ENCODE results near the gene EVX1. TPM values are rescaled to one million over a fixed set of nuclear protein-coding genes. Genes with fewer than 3 reads are reported as not detected.
A peak's percentile ranks its signal among the peaks of the same experiment; 100 is the strongest.

EVX1 gene
- total and polyA plus RNA-seq, 2 of the 13 experiments (the other 11 are each of a cell fraction or from before 2014, with no cell fraction given) = not detected

DNA sequence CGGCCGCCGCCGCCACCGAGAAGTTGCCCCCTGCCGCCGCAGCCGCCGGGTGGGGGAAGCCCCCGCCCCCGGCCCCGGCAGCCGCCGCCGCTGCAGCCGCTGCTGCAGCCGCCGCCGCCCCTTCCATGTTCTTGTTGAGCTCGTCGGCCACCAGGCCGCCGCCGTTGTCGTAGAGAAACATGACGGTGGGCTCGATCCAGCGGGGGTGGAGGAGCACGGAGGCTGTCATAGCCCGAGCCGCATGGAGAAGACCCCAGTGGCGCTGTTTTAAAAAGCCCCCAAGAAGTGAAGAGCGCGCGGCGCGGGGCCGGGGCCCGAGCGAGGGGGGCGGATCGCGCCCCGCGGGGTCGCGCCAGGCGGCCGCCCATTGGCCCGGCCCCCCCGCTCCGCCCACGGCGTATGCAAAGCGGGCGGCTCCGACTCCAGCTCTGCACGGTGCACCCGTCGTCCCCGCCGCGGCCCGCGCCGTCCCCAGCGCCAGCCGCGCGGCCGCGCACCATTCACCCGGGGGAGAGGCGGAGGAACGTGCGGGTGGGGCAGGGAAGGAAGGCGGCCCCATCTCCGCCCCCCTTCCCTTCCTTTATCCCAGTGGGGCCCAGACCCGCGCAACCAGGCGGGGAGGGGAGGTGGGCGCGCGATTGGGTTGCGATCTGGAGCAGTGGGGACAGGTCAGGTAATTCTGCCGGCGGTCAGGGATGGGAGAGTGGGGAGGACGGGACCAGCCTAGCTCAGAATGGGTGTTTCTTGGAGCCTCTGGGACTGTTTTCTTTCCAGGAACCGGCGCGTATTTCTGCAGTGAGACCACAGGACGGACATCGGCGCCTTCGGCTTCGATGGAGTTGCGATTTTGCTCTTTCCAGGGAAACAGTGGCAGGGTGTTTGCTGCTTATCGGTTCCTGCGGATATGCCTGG, 42.5 kb upstream of the EVX1 start, which contains the start of gene HOXA13:
Gene HOXA13 (minus strand): TSS at position 243 of the 912 bp plus-strand sequence. CDS start 14 bp downstream, at position 229.
- DNase-seq (ENCODE audit: low spot score) (no peak), FAIRE-seq (no peak), ATAC-seq (peak; percentile 81)
- Histone ChIP-seq H3K4me3 (replicated peaks in 1 of 3; ENCODE audit: insufficient read depth in 1 of 3, low read depth in 2 of 3, low read length in 3 of 3) (peak within 1 kb of the TSS; percentile 46 to 69 (median 56)), H3K4me1 (ENCODE audit: insufficient read depth, low read length) (peaks cover 35% of the 10 kb centered on the region), H3K27ac (ENCODE audit: extremely low read length, insufficient read depth, low read length) (no peak within 1 kb of the TSS), H3K79me2 (ENCODE audit: insufficient read depth, low read length) (no peaks in the 10 kb centered on the region), H3K36me3 (replicated peaks in 1 of 2; ENCODE audit: control insufficient read depth in 1 of 2, insufficient read depth in 2 of 2, low read length in 2 of 2) (no peaks in the 10 kb centered on the region), H2AFZ (ENCODE audit: low read length) (no peak within 1 kb of the TSS), H4K20me1 (ENCODE audit: insufficient read depth, low read length) (peaks cover 3% of the 10 kb centered on the region; the same call in 1 of the 2 replicates), H3K9ac (ENCODE audit: insufficient read depth, low read depth, low read length) (no peak within 1 kb of the TSS), H3K27me3 (ENCODE audit: control insufficient read depth in 1 of 2, insufficient read depth in 2 of 2, low read length in 2 of 2) (peaks cover 17 to 72% of the 10 kb centered on the region in 2 experiments), H3K9me3 (ENCODE audit: low read length) (no peaks in the 10 kb centered on the region), H3K4me2 (ENCODE audit: low read depth, low read length) (peak within 1 kb of the TSS; percentile 80)
- in situ Hi-C loops (cut with HindIII; ENCODE audit: extremely low pct_ligation_motif_present, low pct_unique_long_range_greater_than_20kb) (loop anchor here (5.0 to 10.0 kb wide), 3 partner anchors 375 to 822 kb away; no protein-coding TSS in a partner anchor), intact Hi-C loops (cut with micrococcal nuclease; ENCODE audit: unreplicated experiment) (loop anchor here (5.0 to 10.0 kb wide), 2 partner anchors 405 to 572 kb away; no protein-coding TSS in a partner anchor)
- 9% methylated on average over 25 of the region's 99 CpGs for WGBS (ENCODE audit: low lambda C conversion rate)
- ChIA-PET CTCF (ENCODE audit: low intra/inter-chr PET ratio, low total read pairs) (no interaction called here), POLR2A (no interaction called here)
- BruUV-seq (replicated peaks) = no TSS peak
- TF ChIP-seq, protein P1, sequence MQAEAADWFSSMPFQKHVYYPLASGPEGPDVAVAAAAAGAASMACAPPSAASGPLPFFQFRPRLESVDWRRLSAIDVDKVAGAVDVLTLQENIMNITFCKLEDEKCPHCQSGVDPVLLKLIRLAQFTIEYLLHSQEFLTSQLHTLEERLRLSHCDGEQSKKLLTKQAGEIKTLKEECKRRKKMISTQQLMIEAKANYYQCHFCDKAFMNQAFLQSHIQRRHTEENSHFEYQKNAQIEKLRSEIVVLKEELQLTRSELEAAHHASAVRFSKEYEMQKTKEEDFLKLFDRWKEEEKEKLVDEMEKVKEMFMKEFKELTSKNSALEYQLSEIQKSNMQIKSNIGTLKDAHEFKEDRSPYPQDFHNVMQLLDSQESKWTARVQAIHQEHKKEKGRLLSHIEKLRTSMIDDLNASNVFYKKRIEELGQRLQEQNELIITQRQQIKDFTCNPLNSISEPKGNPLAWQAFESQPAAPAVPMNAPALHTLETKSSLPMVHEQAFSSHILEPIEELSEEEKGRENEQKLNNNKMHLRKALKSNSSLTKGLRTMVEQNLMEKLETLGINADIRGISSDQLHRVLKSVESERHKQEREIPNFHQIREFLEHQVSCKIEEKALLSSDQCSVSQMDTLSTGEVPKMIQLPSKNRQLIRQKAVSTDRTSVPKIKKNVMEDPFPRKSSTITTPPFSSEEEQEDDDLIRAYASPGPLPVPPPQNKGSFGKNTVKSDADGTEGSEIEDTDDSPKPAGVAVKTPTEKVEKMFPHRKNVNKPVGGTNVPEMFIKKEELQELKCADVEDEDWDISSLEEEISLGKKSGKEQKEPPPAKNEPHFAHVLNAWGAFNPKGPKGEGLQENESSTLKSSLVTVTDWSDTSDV (CRISPR knock-in tag; IDR thresholded peaks at IDR 0.05) = no peak
- TF ChIP-seq, protein P2, sequence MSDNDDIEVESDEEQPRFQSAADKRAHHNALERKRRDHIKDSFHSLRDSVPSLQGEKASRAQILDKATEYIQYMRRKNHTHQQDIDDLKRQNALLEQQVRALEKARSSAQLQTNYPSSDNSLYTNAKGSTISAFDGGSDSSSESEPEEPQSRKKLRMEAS (IDR thresholded peaks at IDR 0.05) = peak; percentile 45; the same call in 1 of the 2 replicates
- TF ChIP-seq EZH2 (conservative IDR thresholded peaks at IDR 0.05; ENCODE audit: low read depth, low read length) = peak; percentile 87; the same call in 1 of the 2 replicates
- TF ChIP-seq, protein P3, sequence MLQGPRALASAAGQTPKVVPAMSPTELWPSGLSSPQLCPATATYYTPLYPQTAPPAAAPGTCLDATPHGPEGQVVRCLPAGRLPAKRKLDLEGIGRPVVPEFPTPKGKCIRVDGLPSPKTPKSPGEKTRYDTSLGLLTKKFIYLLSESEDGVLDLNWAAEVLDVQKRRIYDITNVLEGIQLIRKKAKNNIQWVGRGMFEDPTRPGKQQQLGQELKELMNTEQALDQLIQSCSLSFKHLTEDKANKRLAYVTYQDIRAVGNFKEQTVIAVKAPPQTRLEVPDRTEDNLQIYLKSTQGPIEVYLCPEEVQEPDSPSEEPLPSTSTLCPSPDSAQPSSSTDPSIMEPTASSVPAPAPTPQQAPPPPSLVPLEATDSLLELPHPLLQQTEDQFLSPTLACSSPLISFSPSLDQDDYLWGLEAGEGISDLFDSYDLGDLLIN (CRISPR knock-in tag; IDR thresholded peaks at IDR 0.05; ENCODE audit: borderline replicate concordance) = no peak
- no peak for TF ChIP-seq FOXO1 (CRISPR knock-in tag; IDR thresholded peaks at IDR 0.05)
- no peak for TF ChIP-seq ATF2 (CRISPR knock-in tag; IDR thresholded peaks at IDR 0.05)
- TF ChIP-seq NRL (CRISPR knock-in tag; IDR thresholded peaks at IDR 0.05; ENCODE audit: borderline replicate concordance) = peak; percentile 19; the same call in 1 of the 2 replicates
- TF ChIP-seq ZNF777 (CRISPR knock-in tag; IDR thresholded peaks at IDR 0.05) = peak; percentile 76; the same call in 1 of the 2 replicates
- TF ChIP-seq PRPF4 (IDR thresholded peaks at IDR 0.05; ENCODE audit: low read depth, low read length, poor library complexity, severe bottlenecking) = no peak
- no peak for TF ChIP-seq ZNF737 (CRISPR knock-in tag; IDR thresholded peaks at IDR 0.05; ENCODE audit: borderline replicate concordance)
- peak; percentile 17; the same call in 1 of the 2 replicates for TF ChIP-seq SAP130 (CRISPR knock-in tag; IDR thresholded peaks at IDR 0.05; ENCODE audit: low read depth)
- no peak for TF ChIP-seq NR2C2 (CRISPR knock-in tag; IDR thresholded peaks at IDR 0.05; ENCODE audit: borderline replicate concordance)
- TF ChIP-seq, protein P4, sequence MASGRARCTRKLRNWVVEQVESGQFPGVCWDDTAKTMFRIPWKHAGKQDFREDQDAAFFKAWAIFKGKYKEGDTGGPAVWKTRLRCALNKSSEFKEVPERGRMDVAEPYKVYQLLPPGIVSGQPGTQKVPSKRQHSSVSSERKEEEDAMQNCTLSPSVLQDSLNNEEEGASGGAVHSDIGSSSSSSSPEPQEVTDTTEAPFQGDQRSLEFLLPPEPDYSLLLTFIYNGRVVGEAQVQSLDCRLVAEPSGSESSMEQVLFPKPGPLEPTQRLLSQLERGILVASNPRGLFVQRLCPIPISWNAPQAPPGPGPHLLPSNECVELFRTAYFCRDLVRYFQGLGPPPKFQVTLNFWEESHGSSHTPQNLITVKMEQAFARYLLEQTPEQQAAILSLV (CRISPR knock-in tag; IDR thresholded peaks at IDR 0.05; ENCODE audit: borderline replicate concordance) = no peak
- TF ChIP-seq SMYD3 (CRISPR knock-in tag; IDR thresholded peaks at IDR 0.05) = no peak
- TF ChIP-seq HDAC1 (CRISPR knock-in tag; IDR thresholded peaks at IDR 0.05) = peak; percentile 31; the same call in 1 of the 2 replicates
- no peak for TF ChIP-seq ZNF556 (CRISPR knock-in tag; IDR thresholded peaks at IDR 0.05; ENCODE audit: borderline replicate concordance)
